DMS79 (cell line): ENCODE measurements around the gene GXYLT1.
"Not testable (repeated sequence)": the region's sequence is repeated elsewhere in the genome, so short reads cannot be mapped to it uniquely, and the experiment has no call there.

Experiments
- DNase-seq: peaks from one replicate; lab custom pipeline; 2025; lab: John Stamatoyannopoulos, UW

The GXYLT1 gene

DNA sequence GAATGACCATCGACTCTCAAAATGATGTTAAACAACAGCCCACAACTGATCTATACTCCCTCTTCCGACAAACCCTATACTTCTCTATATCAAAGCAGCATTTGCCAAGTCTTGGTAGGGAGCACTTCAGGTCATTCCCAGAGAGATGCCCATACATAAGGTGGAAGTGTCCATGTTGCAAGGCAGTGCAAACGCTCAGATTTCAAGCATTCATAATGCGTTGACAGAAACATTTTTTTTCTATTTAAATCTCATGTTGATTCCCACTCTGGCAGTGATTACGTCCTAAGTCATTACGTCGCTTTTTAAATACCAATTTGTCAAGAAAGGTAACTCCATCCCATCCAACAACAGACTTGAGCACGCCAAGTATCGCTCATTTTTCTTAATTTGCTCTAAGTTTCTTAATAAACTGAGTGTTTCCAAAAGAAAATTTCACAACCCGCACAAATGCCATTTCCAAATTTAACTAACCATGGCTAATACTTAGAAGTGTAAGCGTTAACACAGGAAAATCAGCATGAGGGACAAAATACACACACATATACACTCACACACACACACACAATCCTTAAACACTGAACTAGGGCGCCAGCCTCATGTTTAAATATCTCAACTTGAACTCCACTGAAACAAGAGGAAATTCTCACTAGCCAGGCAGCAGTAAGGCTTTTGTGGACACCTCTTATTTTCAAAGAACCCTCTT lies 1.1 kb downstream of the GXYLT1 start:
- DNase-seq: no peak

DNA sequence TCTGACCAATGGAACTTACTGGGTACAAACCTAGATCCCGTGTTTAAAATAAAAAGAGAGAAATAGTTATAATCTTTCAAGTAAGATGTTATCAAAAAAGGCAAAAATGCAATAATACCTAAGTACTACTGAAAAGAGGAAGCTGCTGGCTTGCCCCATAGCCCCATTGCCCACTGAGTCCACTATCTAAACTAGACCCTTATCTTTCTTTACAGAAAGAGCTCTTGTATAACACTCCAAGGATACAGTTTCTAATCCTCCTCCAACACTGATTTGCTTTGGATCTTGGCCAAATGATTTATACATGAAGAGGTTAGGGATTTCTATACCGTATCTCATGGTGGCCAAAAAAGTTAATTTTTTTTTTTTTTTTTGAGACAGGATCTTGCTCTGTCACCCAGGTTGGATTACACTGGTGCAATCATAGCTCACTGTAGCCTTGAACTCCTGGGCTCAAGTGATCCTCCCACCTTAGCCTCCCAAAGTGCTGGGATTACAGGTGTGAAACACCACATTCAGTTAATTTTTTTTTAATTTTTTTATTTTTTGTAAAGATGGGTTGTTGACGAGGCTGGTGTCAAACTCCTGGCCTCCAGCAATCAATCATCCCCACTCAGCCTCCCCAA lies 2.6 kb downstream of the GXYLT1 start:
- DNase-seq: no peak

DNA sequence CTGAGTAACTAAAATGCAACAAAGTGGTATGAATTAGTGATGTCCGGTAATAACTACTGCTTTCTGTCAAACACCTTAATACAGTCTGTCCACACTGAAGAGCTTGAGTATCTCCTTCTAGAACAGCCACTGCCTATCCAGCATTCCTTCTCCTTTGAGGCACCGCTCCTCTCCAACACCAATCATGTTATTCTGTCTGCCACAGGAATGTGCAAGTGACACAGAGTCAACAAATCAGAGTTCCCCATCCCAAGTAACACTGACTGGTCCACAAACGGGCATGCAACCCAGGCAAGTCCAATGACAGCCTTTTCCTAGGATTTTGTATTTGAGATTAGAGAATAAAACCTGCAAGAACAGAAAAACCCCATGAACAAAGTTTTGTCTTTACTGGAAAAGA lies 3.8 kb downstream of the GXYLT1 start:
- no peak for DNase-seq

DNA sequence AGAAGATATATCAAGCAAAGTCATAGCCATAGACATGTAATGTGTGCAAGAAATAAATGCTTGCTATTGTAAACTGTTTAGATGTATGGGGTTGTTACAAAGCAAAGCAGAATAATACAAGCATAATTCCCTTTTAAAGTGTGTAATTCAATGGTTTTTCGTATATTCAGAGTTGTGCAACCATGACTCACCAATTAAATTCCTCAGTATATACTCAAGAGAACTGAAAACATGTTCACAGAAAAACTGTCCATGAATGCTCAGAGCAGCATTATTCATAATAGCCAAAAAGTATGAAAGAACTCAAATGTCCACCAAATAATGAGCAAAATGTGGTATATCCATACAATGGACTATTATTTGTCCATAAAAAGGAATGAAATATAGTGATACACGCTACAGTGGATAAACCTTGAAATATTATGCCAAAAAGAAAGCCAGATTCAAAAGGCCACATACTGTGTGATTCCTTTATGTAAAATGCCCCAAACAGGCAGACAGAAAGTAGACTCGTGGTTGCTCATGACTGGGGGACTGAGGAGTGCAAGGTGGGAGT lies 9.3 kb downstream of the GXYLT1 start:
- DNase-seq: no peak

DNA sequence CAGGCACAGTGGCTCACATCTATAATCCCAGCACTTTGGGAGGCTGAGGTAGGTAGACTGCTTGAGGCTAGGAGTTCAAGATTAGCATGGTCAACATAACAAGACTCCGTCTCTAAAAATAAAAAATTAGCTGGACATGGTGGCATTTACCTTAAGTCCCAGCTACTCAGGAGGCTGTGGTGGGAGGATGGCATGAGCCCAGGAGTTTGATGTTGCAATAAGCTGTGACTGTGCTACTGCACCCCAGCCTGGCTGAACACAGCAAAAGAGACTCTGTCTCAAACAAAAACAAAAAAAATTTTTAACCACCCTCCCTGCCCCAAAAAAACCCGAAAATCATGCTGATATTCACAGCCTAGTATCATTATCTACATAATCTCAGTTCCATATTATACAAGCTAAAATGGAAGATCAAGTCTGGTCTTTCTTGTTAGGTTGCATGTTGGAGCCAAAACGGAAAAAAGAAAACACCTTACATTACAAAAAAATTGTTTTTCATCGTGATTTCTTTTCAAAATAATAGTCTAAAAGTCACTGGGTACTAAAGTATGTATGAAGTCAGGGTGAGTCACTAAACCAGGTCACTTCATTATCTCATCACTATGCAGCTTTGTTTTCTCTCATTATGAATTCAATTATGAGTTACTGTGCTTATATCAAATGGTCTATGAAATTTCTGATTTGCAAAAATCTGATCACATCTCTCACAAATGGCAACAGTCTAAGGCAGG lies 13.8 kb downstream of the GXYLT1 start:
- DNase-seq: no peak

DNA sequence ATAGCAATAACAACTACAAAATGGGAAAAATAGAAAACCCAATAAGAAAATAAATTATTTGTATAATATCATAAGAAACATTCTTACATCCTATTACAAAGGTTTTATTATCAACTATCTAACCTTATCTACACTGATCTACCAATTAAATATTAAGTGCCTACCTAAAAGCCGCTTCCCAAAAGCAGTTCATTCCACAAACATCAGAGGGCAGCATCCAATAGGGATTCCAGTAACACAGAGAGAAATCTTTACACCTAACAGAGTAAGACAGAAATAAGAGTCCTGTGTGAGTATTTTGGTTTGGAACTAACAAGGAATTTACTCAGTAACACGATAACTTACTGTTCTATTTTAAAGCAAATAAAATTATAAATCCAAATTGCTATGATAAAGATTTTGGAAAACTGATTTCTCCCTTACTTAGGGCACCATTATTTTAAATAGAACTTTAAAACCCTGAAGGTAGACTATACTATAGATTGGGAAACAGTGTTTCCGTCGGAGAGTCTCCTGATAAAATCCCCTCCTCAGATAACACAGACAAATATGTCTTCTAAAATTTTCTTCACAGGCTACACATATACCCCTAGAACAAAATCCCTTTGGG lies 15.0 kb downstream of the GXYLT1 start:
- peak; percentile 27 for DNase-seq

DNA sequence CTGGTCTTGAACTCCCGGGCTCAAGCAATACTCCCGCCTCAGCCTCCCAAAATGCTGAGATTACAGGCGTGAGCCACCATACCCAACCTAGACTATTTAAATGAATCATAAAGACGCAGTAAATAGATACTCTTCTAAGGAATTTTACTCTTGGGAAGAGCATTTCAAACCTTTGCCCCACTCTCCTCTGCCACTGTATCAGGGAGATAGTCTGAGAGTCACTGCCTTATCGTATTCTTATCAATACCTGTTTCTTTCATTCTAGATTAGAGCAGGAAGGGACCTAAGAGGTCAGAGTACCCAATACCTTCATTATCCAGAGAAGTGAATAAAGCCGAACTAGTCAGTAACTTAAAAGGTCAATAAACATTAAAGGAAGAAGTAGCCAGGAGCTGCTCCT lies 15.8 kb downstream of the GXYLT1 start:
- no peak for DNase-seq

DNA sequence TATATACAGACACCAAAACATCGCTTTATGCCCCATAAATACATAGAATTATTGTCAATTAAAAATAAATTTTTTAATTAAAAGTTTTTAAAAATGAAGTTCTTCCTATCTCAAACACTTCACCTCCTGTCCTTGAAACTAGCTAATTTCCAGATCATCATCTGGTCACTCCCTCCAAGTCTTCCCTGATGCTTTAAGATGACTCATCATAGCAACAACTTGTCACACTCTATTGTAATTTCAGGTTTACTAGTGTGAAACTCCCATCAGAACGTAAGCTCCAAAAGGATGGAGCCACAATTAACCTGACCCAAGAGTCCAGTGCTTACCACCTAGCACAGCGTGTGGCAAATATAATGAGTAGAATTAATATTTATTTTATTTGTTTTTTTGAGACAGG lies 16.3 kb downstream of the GXYLT1 start:
- DNase-seq: no peak

DNA sequence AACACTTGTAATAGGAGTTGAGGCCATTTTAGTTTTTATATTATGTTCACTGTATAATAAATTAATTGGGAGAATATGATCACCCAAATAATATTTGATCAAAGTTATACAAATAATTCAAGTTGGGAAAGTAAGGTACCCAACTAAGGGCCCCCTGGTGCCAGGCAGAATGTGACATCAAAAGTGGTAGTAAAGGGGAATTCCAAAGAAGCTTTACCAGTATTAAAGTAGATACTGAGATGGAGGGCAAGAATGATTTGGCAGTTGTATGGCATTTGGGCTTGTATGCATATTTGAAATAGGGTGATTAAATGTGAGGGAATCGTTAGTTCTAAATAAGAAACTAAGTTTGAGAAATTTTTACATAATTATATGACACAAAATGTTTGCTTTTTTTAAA lies 17.7 kb downstream of the GXYLT1 start:
- DNase-seq: no peak

DNA sequence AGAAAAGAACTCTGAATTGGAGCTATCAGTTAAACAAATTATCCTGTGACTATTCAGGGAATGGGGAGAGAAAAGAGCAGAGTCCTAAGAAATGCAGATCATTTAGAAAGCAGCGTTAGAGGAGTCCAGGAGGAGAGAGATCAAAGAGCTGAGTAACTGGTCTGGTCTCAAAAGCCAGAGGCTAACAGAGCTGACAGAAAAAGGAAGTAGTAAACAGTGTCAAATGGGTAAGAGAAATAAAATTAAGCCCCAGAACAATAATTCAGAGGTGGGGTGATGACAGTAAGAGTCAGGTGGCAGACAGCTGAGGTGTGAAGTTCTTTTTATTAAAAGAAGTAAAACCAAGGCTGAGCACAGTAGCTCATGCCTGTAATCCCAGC lies 19.3 kb downstream of the GXYLT1 start:
- no peak for DNase-seq

DNA sequence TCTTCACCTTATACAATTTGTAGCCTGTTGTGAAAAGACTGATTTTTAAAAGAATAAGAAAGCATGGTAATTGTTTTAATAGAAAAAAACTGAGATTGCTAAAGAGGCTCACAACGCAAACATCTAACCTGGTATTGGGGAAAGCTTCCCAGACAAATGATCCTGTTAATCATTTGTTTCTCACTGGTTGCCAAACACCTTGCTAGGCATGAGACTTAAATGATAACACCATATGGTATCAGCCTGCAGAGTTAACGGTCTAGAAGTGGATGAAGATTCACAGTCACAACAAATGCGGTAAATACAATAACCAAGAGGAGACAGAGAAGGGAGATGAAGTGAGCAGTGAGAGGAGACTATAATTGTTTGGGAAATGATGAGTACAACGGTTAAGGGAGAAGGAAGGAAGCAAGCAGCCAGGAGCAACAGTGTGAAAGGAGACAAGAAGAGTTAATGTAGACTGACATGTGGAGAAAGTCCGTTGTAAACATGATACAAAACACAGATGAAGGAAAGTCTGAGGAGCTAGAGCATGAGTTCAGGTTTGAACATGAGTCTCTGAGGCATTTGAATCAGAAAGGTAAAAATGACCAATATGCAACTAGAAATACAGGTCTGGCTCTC lies 19.8 kb downstream of the GXYLT1 start:
- DNase-seq: no peak

DNA sequence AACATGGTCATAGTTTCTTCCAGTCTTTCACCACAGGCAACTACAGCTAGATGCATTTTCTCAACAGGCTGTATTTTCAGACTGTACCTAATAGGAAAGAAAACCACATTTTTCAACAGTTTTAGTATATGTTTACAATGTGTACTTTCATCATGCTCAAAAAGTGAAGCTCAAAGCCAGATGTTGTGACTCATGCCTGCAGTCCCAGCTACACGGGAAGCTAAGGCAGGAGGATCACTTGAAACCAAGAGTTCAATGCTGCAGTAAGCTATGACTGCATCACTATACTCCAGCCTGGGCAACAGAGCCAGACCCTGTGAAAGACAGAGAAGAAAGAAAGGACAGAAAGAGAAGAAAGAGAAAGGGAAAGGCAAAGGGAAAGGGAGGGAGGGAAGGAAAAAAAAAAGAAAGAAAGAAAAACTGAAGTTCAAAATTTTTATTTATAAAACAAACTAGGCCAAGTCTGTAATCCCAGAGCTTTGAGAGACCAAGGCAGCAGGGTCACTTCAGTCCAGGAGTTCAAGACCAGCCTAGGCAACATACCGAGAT lies 25.5 kb downstream of the GXYLT1 start:
- DNase-seq: no peak

DNA sequence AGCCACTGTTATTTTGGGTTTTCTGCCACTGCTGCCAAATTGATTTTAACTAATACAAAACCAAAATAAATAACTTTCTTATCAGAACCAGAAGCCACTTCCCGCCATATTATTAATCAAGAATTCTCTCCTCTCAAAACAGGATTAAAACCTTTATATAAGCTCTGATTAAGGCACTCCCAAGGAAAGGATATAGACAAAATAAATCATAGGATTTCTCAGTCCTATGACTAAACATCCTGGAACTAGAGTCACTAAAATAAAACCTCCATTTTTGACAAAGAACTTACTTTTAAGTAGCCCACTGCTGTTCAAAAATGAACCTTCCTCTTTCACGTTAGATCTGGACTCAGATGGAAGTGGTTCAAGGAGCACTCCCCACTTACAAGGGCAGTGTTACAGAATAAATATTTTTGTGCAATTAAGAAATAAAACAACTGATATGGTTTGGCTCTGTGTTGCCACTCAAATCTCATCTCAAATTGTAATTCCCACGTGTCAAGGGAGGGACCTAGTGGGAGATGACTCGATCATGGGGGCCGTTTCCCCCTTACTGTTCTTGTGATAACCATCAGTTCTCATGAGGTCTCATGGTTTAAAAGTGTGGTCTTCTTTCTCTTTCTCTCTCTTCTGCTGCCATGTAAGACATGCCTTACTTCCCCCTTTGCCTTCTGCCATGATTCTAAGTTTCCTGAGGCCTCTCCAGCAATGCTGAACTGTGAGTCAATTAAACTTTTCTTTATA lies 26.4 kb downstream of the GXYLT1 start:
- DNase-seq: no peak

DNA sequence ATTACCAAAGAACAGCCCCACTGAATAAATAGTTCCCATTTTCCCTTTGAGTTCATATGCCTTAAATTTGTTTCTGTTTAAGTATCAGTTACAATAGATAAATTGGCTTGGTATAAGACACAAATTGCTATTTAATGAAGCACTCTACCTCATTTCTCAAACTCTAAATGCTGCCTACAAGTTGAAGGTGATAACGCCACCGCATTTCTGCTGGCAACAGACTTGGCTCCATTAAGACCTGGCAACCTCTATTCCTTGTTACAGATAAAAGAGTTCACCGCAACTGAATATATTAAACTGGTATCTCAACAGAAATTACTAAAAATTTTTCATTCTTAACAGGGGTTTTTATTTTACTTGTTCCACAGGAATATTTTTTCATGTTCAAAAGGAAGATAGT lies 35.6 kb downstream of the GXYLT1 start:
- DNase-seq: no peak

DNA sequence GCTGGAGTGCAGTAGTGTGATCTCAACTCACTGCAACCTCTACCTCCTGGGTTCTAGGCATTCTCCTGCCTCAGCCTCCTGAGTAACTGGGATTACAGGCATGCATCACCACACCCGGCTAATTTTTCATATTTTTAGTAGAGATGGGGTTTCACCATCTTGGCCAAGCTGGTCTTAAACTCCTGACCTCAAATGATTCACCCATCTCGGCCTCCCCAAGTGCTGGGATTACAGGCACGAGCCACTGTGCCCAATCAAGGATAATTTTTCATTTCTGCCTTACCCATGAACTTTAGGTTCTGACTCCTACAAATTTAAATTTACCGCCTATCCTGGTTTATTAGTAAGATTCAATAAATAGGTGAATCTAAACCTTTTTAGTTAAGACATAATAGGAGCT lies 37.9 kb downstream of the GXYLT1 start:
- not testable (repeated sequence) for DNase-seq

DNA sequence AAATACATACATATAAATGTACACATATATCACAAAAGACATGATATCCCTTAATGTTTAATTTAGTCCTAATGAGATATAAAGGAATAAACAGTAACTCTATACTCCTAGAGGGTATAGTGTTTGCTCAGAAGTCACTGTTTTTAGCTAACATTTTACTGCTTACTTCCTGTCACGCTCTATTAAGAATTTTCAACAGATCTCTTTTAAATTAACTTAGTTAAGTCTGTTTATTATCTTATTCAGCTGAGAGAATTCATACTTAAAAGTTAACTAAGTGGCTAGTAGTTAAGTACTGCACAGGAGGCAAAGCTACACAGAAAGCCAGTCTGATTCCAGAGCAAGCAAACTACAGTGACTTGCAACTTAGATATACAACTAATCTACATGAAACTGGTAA lies 39.9 kb downstream of the GXYLT1 start:
- no peak for DNase-seq

DNA sequence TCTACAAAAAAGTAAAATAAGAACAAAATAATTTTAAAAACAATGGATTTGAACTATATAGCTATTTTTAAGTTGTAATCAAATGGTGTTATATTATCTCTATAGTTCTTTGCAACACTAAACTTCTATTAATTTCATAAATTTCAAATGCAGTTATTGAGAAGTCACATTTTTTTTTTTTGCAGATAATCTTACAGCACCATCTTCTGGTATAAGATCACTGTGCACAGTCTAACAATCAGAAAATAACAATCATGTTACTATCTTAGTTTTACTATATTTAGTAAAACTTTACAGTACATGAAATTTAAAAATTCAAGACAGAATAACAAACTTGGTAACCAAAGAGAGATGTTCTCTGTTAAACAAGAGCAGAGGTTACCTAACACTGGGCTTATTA lies 40.6 kb downstream of the GXYLT1 start:
- DNase-seq: no peak

DNA sequence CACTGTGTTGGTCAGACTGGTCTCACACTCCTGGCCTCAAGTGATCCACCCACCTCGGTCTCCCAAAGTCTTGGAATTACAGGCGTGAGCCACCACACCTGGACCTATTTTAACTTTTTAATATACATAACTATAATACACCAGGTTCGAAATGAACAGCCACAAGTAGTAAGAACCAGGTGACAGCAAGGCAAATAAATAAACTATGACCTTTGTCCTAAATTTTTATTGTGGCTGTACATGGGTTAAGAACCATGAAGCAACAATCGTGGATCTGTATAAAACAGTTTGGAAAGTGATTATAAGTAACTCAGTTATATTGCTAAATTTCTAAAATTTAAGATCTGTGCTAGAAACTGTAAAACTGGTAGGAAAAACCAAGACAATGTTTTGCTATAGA lies 41.5 kb downstream of the GXYLT1 start:
- DNase-seq: no peak

DNA sequence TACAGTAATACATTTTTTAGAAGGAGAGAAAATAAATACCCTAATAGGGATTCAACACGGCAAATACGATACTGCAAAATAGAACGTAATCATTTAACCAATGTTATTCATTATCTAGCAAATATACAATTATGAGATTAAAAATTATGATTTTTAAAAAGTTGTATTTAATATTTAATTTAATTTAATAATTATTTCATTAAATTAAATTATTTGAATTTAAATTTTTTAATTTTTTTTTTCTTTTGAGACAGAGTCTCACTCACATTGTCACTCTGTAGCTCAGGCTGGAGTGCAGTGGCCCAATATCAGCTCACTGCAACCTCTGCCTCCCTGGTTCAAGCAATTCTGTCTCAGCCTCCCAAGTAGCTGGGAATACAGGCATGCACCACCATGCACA lies 42.0 kb downstream of the GXYLT1 start:
- no peak for DNase-seq

DNA sequence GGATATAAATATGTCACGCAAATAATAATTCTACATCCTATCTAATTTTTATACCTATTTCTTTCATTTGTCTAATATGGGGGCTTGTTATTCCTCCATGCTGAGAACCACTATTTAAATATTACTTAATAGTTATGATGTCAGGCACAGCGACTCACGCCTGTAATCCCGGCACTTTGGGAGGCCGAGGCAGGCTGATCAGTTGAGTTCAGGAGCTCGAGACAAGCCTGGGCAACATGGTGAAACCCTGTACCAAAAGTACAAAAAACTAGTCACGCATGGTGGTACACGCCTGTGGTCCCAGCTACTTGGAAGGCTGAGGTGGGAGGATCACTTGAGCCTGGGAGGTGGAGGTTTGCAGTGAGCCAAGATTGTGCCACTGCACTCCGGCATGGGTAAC lies 45.2 kb downstream of the GXYLT1 start:
- DNase-seq: no peak

DNA sequence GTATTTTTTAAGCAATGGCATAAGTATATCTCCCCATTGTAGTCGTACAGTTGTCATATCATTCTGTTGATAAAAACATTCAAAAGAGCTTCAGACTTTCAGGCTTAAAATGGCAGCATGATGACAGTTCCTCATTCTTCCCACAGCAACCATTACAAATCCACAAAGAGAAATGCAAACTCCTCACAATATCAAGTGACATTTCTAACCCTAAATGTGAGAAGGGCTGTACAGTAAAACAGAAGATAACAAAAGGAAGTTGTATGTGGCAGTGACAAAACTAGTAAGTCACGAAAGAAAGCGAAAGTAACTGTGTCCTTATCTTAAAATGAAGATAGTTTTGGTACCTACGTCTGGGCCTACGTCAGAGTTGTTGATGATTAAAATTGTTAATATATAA lies 46.7 kb downstream of the GXYLT1 start:
- no peak for DNase-seq
